Prostate gland (tissue), 2 donors: Measurements from ENCODE around the gene ARHGAP40. TPM values are rescaled to one million over a fixed set of nuclear protein-coding genes. Genes with fewer than 3 reads are reported as not detected.

Experiments
- DNase-seq: peaks from one replicate; pipeline ENCODE4 v3.0.0-alpha.2; 2019; ENCODE audit warnings: low spot score
- H3K27ac ChIP-seq, 2 donors: fragments of 200-600 bp; sonication (generic); 2 replicates each; pipeline ENCODE4 v1.5.1; 2017 to 2019
- H3K27me3 ChIP-seq: fragments of 200-600 bp; sonication (generic); replicated peaks from 2 replicates; pipeline ENCODE4 v1.5.1; 2019; ENCODE audit not compliant: insufficient read depth
- H3K36me3 ChIP-seq, 2 donors: fragments of 200-600 bp; sonication (generic); 1 replicate in 1 of 2; 2 replicates in 1 of 2; pipeline versions ENCODE4 v1.5.1 to v1.8.1; 2017 to 2019
- H3K4me1 ChIP-seq: fragments of 200-600 bp; sonication (generic); replicated peaks from 2 replicates; pipeline ENCODE4 v1.5.1; 2019
- H3K4me3 ChIP-seq, 2 donors: fragments of 200-600 bp; sonication (generic); 2 replicates each; pipeline ENCODE4 v1.5.1; 2017 to 2019
- H3K9me3 ChIP-seq: fragments of 200-600 bp; sonication (generic); 2 replicates; pipeline ENCODE4 v1.5.1; 2017
- CTCF ChIP-seq, 4 experiments: fragments of 200-600 bp in 2 of 4; fragments of 450-650 bp in 2 of 4; sonication (generic) in 2 of 4; IDR thresholded peaks; 1 replicate in 3 of 4; 2 replicates in 1 of 4; pipeline ENCODE4 v1.5.1; 2016 to 2019; ENCODE audit warnings: antibody characterized with exemption in 4 of 4, mild to moderate bottlenecking in 2 of 4, moderate library complexity in 2 of 4
- POLR2A ChIP-seq: fragments of 450-650 bp; IDR thresholded peaks from one replicate; pipeline ENCODE4 v1.6.1; 2016; ENCODE audit warnings: antibody characterized with exemption, mild to moderate bottlenecking
- POLR2AphosphoS5 ChIP-seq: sonication (generic); formaldehyde crosslinking; IDR thresholded peaks from one replicate; pipeline ENCODE4 v1.6.1; 2017; ENCODE audit warnings: antibody characterized with exemption
- WGBS: methylation state at CpG from one replicate; pipeline ENCODE4 v1.1.5; 2018; 5-methylcytosine and 5-hydroxymethylcytosine counted together
- intact Hi-C: fragments of 100-400 bp; cut with DNase I; formaldehyde crosslinking; loops from one replicate; pipeline ENCODE4 v1.14.2; 2022
- total RNA-seq, 2 donors: library from RNA; depleted of rRNA; stranded (reverse); fragments of >200 nt; gene quantifications; one replicate each; pipeline ENCODE4 v1.1.0, GENCODE V29; 2016

The ARHGAP40 gene
- total RNA-seq, 2 donors from 2014 or later: 0.85 to 4.5 TPM

GRCh38 chr20:38573413-38573812 lies 28.2 kb upstream of the ARHGAP40 start:
- no peaks in the 10 kb centered on the region for H3K27me3 ChIP-seq
- TF ChIP-seq CTCF (IDR thresholded peaks at IDR 0.05) (no peak), POLR2AphosphoS5 (no peak), POLR2A (no peak)
- no peak for DNase-seq
- H3K27ac ChIP-seq: no peak overlapping the region
- H3K4me3 ChIP-seq: no peak overlapping the region
- no peaks in the 10 kb centered on the region for H3K9me3 ChIP-seq
- intact Hi-C loops: no loop called here
- no peaks in the 10 kb centered on the region for H3K36me3 ChIP-seq
- no peaks in the 10 kb centered on the region for H3K4me1 ChIP-seq
- WGBS: 81% methylated on average over 7 of the region's 7 CpGs

GRCh38 chr20:38579219-38579910 lies 22.2 kb upstream of the ARHGAP40 start:
- TF ChIP-seq POLR2AphosphoS5: no peak
- no peak for TF ChIP-seq CTCF (IDR thresholded peaks at IDR 0.05)
- no peak for TF ChIP-seq POLR2A
- Histone ChIP-seq H3K36me3 (no peaks in the 10 kb centered on the region), H3K27ac (no peak overlapping the region), H3K9me3 (no peaks in the 10 kb centered on the region), H3K27me3 (no peaks in the 10 kb centered on the region), H3K4me3 (no peak overlapping the region), H3K4me1 (no peaks in the 10 kb centered on the region)
- DNase-seq: no peak
- intact Hi-C loops: no loop called here
- WGBS: 62% methylated on average over 7 of the region's 7 CpGs

- intact Hi-C loops: no loop called here
- no peaks in the 10 kb centered on the region for H3K27me3 ChIP-seq
- H3K4me3 ChIP-seq: no peak overlapping the region
- 93% methylated on average over 4 of the region's 4 CpGs for WGBS
- no peak for TF ChIP-seq POLR2A
- no peak for TF ChIP-seq CTCF (IDR thresholded peaks at IDR 0.05)
- no peak for TF ChIP-seq POLR2AphosphoS5
- no peaks in the 10 kb centered on the region for H3K4me1 ChIP-seq
- no peak overlapping the region for H3K27ac ChIP-seq
- DNase-seq: no peak
- no peaks in the 10 kb centered on the region for H3K36me3 ChIP-seq
- no peaks in the 10 kb centered on the region for H3K9me3 ChIP-seq
Observed at GRCh38 chr20:38579921-38580320, 21.7 kb upstream of the ARHGAP40 start.

- WGBS: 47% methylated on average over 5 of the region's 5 CpGs
- Histone ChIP-seq H3K4me3 (no peak within 1 kb of the TSS), H3K9me3 (no peaks in the 10 kb centered on the region), H3K27me3 (no peaks in the 10 kb centered on the region), H3K4me1 (no peaks in the 10 kb centered on the region), H3K27ac (no peak within 1 kb of the TSS), H3K36me3 (no peaks in the 10 kb centered on the region)
- DNase-seq: no peak
- intact Hi-C loops: no loop called here
- TF ChIP-seq POLR2AphosphoS5 (no peak), CTCF (IDR thresholded peaks at IDR 0.05) (no peak), POLR2A (no peak)
Observed at GRCh38 chr20:38581013-38581412, 20.6 kb upstream of the ARHGAP40 start, which contains the start of gene ADIG. Gene ADIG (plus strand): TSS chr20:38581197. CDS start chr20:38581251, 54 bp downstream.

- H3K9me3 ChIP-seq: no peaks in the 10 kb centered on the region
- intact Hi-C loops: no loop called here
- DNase-seq: no peak
- no peak overlapping the region for H3K4me3 ChIP-seq
- no peaks in the 10 kb centered on the region for H3K4me1 ChIP-seq
- no peaks in the 10 kb centered on the region for H3K36me3 ChIP-seq
- 82% methylated on average over 4 of the region's 4 CpGs for WGBS
- no peak for TF ChIP-seq POLR2A
- no peaks in the 10 kb centered on the region for H3K27me3 ChIP-seq
- no peak overlapping the region for H3K27ac ChIP-seq
Observed at GRCh38 chr20:38581830-38582358, 19.7 kb upstream of the ARHGAP40 start.
